ENCODE results near the gene POC1B.

Gene POC1B

GRCh38 chr12:89400415-89400814, 125.4 kb downstream of the POC1B start:
- DNase-seq (ENCODE audit: low spot score): no peak
- in situ Hi-C loops (cut with MboI; ENCODE audit: low pct_unique_long_range_greater_than_20kb, low sequenced_read_pairs, unreplicated experiment): no loop called here
- no peak for TF ChIP-seq CTCF (IDR thresholded peaks at IDR 0.05; ENCODE audit: extremely low read depth, insufficient read depth, missing control alignments)

- in situ Hi-C loops (cut with MboI; ENCODE audit: low pct_unique_long_range_greater_than_20kb, low sequenced_read_pairs, unreplicated experiment): no loop called here
- no peak for TF ChIP-seq CTCF (IDR thresholded peaks at IDR 0.05; ENCODE audit: extremely low read depth, insufficient read depth, missing control alignments)
Measured at GRCh38 chr12:89395712-89396111, 130.1 kb downstream of the POC1B start.

GRCh38 chr12:89393551-89394121, 132.2 kb downstream of the POC1B start:
- no peak for DNase-seq (ENCODE audit: low spot score)
- TF ChIP-seq CTCF (IDR thresholded peaks at IDR 0.05; ENCODE audit: extremely low read depth, insufficient read depth, missing control alignments): no peak
- in situ Hi-C loops (cut with MboI; ENCODE audit: low pct_unique_long_range_greater_than_20kb, low sequenced_read_pairs, unreplicated experiment): no loop called here

More at GRCh38 chr12:89395712-89396111, 130.1 kb downstream of the POC1B start:
- no peak for DNase-seq (ENCODE audit: low spot score)

GRCh38 chr12:89392391-89392790, 133.5 kb downstream of the POC1B start:
- DNase-seq (ENCODE audit: low spot score): no peak
- TF ChIP-seq CTCF (IDR thresholded peaks at IDR 0.05; ENCODE audit: extremely low read depth, insufficient read depth, missing control alignments): no peak
- in situ Hi-C loops (cut with MboI; ENCODE audit: low pct_unique_long_range_greater_than_20kb, low sequenced_read_pairs, unreplicated experiment): no loop called here

- no peak for TF ChIP-seq CTCF (IDR thresholded peaks at IDR 0.05; ENCODE audit: extremely low read depth, insufficient read depth, missing control alignments)
- no peak for DNase-seq (ENCODE audit: low spot score)
- in situ Hi-C loops (cut with MboI; ENCODE audit: low pct_unique_long_range_greater_than_20kb, low sequenced_read_pairs, unreplicated experiment): no loop called here
Measured at GRCh38 chr12:89391726-89392336, 134.0 kb downstream of the POC1B start.

GRCh38 chr12:89390802-89391673, 134.8 kb downstream of the POC1B start:
- in situ Hi-C loops (cut with MboI; ENCODE audit: low pct_unique_long_range_greater_than_20kb, low sequenced_read_pairs, unreplicated experiment): no loop called here
- DNase-seq (ENCODE audit: low spot score): no peak
- no peak for TF ChIP-seq CTCF (IDR thresholded peaks at IDR 0.05; ENCODE audit: extremely low read depth, insufficient read depth, missing control alignments)

Measured in GM13977 (cell line).